Transverse colon (tissue), 4 donors: ENCODE data around the gene PUM1. TPM values are rescaled to one million over a fixed set of nuclear protein-coding genes. Genes with fewer than 3 reads are reported as not detected.
"Not testable (repeated sequence)": the region's sequence is repeated elsewhere in the genome, so short reads cannot be mapped to it uniquely, and the experiment has no call there.

Experiments
- DNase-seq: peaks from one replicate; pipeline ENCODE4 v3.0.0-alpha.2; 2019
- H3K27ac ChIP-seq, 4 donors: fragments of 200-600 bp; sonication (generic); 2 replicates each; pipeline ENCODE4 v1.5.1; 2016 to 2018; ENCODE audit warnings: inconsistent platforms in 4 of 4
- H3K27me3 ChIP-seq: fragments of 200-600 bp; sonication (generic); 2 replicates; pipeline ENCODE4 v1.5.1; 2017; ENCODE audit warnings: inconsistent platforms
- H3K36me3 ChIP-seq, 4 donors: fragments of 200-600 bp; sonication (generic); 2 replicates each; pipeline ENCODE4 v1.5.1; 2017 to 2019; ENCODE audit warnings: inconsistent platforms in 4 of 4
- H3K4me1 ChIP-seq, 4 donors: fragments of 200-600 bp; sonication (generic); 2 replicates each; pipeline ENCODE4 v1.5.1; 2017 to 2020; ENCODE audit warnings: inconsistent platforms in 4 of 4
- H3K4me3 ChIP-seq, 4 donors: fragments of 200-600 bp; sonication (generic); 1 replicate in 1 of 4; 2 replicates in 3 of 4; pipeline versions ENCODE4 v1.5.1 to v1.6.1; 2017 to 2019; ENCODE audit warnings: inconsistent platforms in 4 of 4
- H3K9me3 ChIP-seq, 2 donors: fragments of 200-600 bp; sonication (generic); 2 replicates each; pipeline ENCODE4 v1.5.1; 2017 to 2019; ENCODE audit warnings: inconsistent platforms in 2 of 2
- EP300 ChIP-seq: sonication (generic); formaldehyde crosslinking; IDR thresholded peaks from one replicate; pipeline ENCODE4 v1.6.1; 2017; ENCODE audit warnings: antibody characterized with exemption, low read depth
- POLR2A ChIP-seq: fragments of 450-650 bp; IDR thresholded peaks from one replicate; pipeline ENCODE4 v1.6.1; 2016; ENCODE audit warnings: antibody characterized with exemption, mild to moderate bottlenecking, moderate library complexity
- POLR2AphosphoS5 ChIP-seq, 3 donors: sonication (generic); formaldehyde crosslinking; IDR thresholded peaks; one replicate each; pipeline ENCODE4 v1.6.1; 2016; ENCODE audit warnings: antibody characterized with exemption in 3 of 3
- WGBS, 2 donors: methylation state at CpG; one replicate each; pipeline ENCODE4 v1.1.5; 2018; ENCODE audit warnings: low coverage in 1 of 2; 5-methylcytosine and 5-hydroxymethylcytosine counted together
- in situ Hi-C, 4 donors: fragments of 200-750 bp; cut with MboI; loops; one replicate each; pipeline versions ENCODE4 v1.15.0 to v1.15.1; 2017; ENCODE audit warnings: low sequenced_read_pairs in 3 of 4, low pct_ligation_motif_present in 1 of 4, low pct_unique_long_range_greater_than_20kb in 1 of 4
- intact Hi-C: fragments of 100-400 bp; cut with DNase I; formaldehyde crosslinking; loops from one replicate; pipeline ENCODE4 v1.15.1; 2023; ENCODE audit warnings: low total_unique reads
- total RNA-seq, 4 donors: library from RNA; depleted of rRNA; stranded (reverse); fragments of >200 nt; gene quantifications; one replicate each; pipeline ENCODE4 v1.1.0, GENCODE V29; 2016
- TF ChIP-seq, protein P1 (sequence below), 5 experiments: fragments of 200-600 bp in 3 of 5; fragments of 450-650 bp in 2 of 5; sonication (generic) in 3 of 5; IDR thresholded peaks; 1 replicate in 2 of 5; 2 replicates in 3 of 5; pipeline ENCODE4 v1.5.1; 2016 to 2017; ENCODE audit warnings: antibody characterized with exemption in 5 of 5, inconsistent platforms in 3 of 5, mild to moderate bottlenecking in 2 of 5, moderate library complexity in 1 of 5

PUM1 gene
- total RNA-seq, 4 donors from 2014 or later = 73.6 to 201 (median 78.5) TPM

DNA sequence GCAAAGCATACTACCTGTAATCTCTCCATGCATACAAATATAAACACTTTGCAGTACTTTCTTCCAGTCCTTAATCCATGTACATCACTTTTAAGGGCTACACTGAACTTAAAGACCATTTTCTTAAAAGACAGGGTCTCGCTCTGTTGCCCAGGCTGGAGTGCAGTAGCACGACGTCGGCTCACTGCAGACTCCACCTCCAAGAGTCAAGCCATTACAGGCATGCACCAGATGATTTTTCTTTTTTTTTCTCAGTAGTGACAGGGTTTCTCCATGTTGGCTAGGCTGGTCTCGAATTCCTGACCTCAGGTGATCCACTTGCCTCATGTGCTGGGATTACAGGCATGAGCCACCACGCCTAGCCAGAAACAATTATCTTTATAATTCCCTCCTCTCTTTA, 22.9 kb downstream of the PUM1 start:
- H3K36me3 ChIP-seq = peaks cover 0 to 17% (median 2%) of the 10 kb centered on the region in 4 donors

DNA sequence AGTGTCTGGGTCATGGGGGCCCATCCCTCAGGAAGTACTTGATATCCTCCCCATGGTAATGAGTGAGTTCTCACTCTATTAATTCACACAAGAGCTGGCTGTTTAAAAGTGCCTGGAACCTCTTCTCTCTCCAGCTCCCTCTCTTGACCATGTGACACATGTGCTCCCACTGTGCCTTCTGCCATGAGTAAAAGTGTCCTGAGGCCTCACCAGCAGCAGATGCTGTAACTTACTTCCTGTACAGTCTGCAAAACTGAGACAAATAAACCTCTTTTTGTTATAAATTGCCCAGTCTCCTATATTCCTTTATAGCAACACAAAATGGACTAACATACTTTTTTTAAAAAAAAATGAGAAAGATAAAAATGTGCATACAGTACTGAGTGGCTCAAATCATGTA, 24.0 kb downstream of the PUM1 start:
- intact Hi-C loops = no loop called here
- peaks cover 0 to 17% (median 2%) of the 10 kb centered on the region in 4 donors for H3K36me3 ChIP-seq

More for the DNA sequence above, 22.9 kb downstream of the PUM1 start:
- H3K9me3 ChIP-seq = no peaks in the 10 kb centered on the region
- no peaks in the 10 kb centered on the region for H3K27me3 ChIP-seq
- intact Hi-C loops = no loop called here
- WGBS, 2 donors = 86 to 95% methylated on average over 1 to 6 of the region's 6 CpGs
- DNase-seq = no peak
- H3K27ac ChIP-seq = no peak overlapping the region
- peaks cover 0 to 42% (median 12%) of the 10 kb centered on the region in 4 donors for H3K4me1 ChIP-seq
- H3K4me3 ChIP-seq = no peak overlapping the region
- TF ChIP-seq POLR2A (no peak), POLR2AphosphoS5 (IDR thresholded peaks at IDR 0.05) (no peak), EP300 (no peak)
- TF ChIP-seq, protein P1, sequence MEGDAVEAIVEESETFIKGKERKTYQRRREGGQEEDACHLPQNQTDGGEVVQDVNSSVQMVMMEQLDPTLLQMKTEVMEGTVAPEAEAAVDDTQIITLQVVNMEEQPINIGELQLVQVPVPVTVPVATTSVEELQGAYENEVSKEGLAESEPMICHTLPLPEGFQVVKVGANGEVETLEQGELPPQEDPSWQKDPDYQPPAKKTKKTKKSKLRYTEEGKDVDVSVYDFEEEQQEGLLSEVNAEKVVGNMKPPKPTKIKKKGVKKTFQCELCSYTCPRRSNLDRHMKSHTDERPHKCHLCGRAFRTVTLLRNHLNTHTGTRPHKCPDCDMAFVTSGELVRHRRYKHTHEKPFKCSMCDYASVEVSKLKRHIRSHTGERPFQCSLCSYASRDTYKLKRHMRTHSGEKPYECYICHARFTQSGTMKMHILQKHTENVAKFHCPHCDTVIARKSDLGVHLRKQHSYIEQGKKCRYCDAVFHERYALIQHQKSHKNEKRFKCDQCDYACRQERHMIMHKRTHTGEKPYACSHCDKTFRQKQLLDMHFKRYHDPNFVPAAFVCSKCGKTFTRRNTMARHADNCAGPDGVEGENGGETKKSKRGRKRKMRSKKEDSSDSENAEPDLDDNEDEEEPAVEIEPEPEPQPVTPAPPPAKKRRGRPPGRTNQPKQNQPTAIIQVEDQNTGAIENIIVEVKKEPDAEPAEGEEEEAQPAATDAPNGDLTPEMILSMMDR (IDR thresholded peaks at IDR 0.05) = no peak
- in situ Hi-C loops = no loop called here

DNA sequence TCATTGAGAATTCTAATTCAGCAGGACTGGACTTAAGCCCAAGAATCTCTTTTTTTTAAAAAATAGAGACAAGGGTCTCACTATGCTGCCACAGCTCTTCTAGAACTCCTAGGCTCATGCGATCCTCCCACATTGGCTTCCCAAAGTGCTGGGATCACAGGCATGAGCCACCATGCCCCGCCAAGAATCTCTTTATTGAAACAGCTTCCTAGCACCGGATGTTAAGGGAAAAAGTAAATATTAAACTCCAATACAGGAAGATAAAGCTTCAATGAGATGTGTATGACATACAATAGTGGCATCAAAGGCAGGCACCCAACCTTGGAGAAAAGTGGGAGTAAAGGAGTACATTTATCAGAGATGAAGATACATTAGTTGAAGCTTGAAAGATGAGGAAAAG, 25.5 kb downstream of the PUM1 start:
- Histone ChIP-seq H3K27me3 (no peaks in the 10 kb centered on the region), H3K9me3 (no peaks in the 10 kb centered on the region), H3K36me3 (peaks cover 0 to 17% (median 2%) of the 10 kb centered on the region in 4 donors), H3K4me3 (no peak overlapping the region), H3K27ac (no peak overlapping the region), H3K4me1 (peaks cover 0 to 43% (median 18%) of the 10 kb centered on the region in 4 donors)
- in situ Hi-C loops = no loop called here
- intact Hi-C loops = no loop called here
- no peak for TF ChIP-seq POLR2AphosphoS5 (IDR thresholded peaks at IDR 0.05)
- TF ChIP-seq EP300 = no peak
- TF ChIP-seq, protein P1 (IDR thresholded peaks at IDR 0.05) = no peak
- no peak for TF ChIP-seq POLR2A
- WGBS, 2 donors = 37 to 49% methylated on average over 2 to 3 of the region's 3 CpGs
- DNase-seq = no peak

More for the DNA sequence above, 24.0 kb downstream of the PUM1 start:
- TF ChIP-seq POLR2AphosphoS5 (IDR thresholded peaks at IDR 0.05) = no peak
- TF ChIP-seq POLR2A = no peak
- no peak for TF ChIP-seq EP300
- TF ChIP-seq, protein P1 (IDR thresholded peaks at IDR 0.05) = no peak
- in situ Hi-C loops = no loop called here
- Histone ChIP-seq H3K4me3 (no peak overlapping the region), H3K27me3 (no peaks in the 10 kb centered on the region), H3K9me3 (no peaks in the 10 kb centered on the region), H3K4me1 (peaks cover 0 to 42% (median 12%) of the 10 kb centered on the region in 4 donors), H3K27ac (no peak overlapping the region)
- no peak for DNase-seq

DNA sequence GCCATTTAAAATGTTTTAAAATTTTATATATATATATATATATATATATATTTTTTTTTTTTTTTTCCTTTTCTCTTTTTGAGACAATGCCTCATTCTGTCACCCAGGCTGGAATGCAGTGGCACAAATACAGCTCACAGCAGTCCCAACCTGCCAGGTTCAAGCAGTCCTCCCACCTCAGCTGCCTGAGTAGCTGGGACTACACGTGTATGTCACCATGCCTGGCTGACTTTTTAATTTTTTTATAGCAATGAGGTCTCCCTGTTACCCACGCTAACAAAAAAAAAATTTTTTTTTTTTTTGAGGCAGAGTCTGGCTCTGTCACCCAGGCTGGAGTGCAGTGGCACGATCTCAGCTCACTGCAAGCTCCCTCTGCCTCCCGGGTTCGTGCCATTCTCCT, 26.6 kb downstream of the PUM1 start:
- H3K27ac ChIP-seq, in situ Hi-C loops, DNase-seq, H3K27me3 ChIP-seq, H3K4me3 ChIP-seq, intact Hi-C loops, H3K9me3 ChIP-seq: not testable (repeated sequence)
- peaks cover 0 to 11% (median 2%) of the 10 kb centered on the region in 4 donors for H3K36me3 ChIP-seq
- peaks cover 0 to 54% (median 20%) of the 10 kb centered on the region in 4 donors for H3K4me1 ChIP-seq
- WGBS, 2 donors = 58 to 83% methylated on average over 3 to 5 of the region's 5 CpGs

DNA sequence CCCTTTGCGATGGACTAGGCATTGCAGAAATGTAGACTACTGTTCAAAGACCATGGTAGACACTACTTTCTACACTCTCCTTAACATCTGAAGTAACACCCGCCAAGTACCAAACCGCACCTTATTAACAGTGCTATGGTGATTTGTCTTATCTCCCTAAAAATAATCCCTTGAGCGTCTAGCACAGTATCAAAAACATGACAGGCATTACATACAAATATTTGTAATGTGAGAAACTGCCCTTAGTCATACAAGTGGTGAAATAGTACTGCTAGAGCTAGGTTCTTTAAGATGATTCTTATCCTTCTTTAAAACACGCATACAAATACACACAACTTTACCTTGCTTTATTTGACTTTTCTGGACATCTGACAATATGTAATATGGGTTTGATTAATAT, 27.2 kb downstream of the PUM1 start:
- peaks cover 0 to 7% (median 0%) of the 10 kb centered on the region in 4 donors for H3K36me3 ChIP-seq
- peaks cover 0 to 49% (median 20%) of the 10 kb centered on the region in 4 donors for H3K4me1 ChIP-seq
- no peak for DNase-seq
- no peaks in the 10 kb centered on the region for H3K27me3 ChIP-seq
- TF ChIP-seq, protein P1 (IDR thresholded peaks at IDR 0.05) = no peak
- TF ChIP-seq POLR2A (no peak), POLR2AphosphoS5 (IDR thresholded peaks at IDR 0.05) (no peak), EP300 (no peak)
- no peaks in the 10 kb centered on the region for H3K9me3 ChIP-seq
- in situ Hi-C loops (no loop called here), intact Hi-C loops (no loop called here)
- H3K27ac ChIP-seq = no peak overlapping the region
- no peak overlapping the region for H3K4me3 ChIP-seq
- 74 to 84% methylated on average over 5 of the region's 5 CpGs for WGBS, 2 donors
